Breast epithelium (tissue), 4 donors: ENCODE data around the gene KRTAP4-5. TPM values are rescaled to one million over a fixed set of nuclear protein-coding genes. Genes with fewer than 3 reads are reported as not detected.
"Not testable (repeated sequence)": the region's sequence is repeated elsewhere in the genome, so short reads cannot be mapped to it uniquely, and the experiment has no call there.

Experiments
- DNase-seq, 2 donors: peaks; one replicate each; pipeline ENCODE4 v3.0.0-alpha.2; 2019; ENCODE audit warnings: low spot score in 2 of 2
- H3K27ac ChIP-seq, 2 donors: fragments of 200-600 bp; sonication (generic) in 1 of 2; one replicate each; pipeline ENCODE4 v1.5.1; 2016 to 2019; ENCODE audit warnings: mild to moderate bottlenecking in 1 of 2
- H3K27me3 ChIP-seq, 2 donors: fragments of 200-600 bp; sonication (generic) in 1 of 2; one replicate each; pipeline versions ENCODE4 v1.5.1 to v1.6.0; 2017 to 2019; ENCODE audit warnings: control low read depth in 1 of 2, mild to moderate bottlenecking in 1 of 2
- H3K36me3 ChIP-seq: fragments of 200-600 bp; one replicate; pipeline ENCODE4 v1.5.1; 2019
- H3K4me1 ChIP-seq, 2 donors: fragments of 200-600 bp; sonication (generic); one replicate each; pipeline ENCODE4 v1.5.1; 2016 to 2019; ENCODE audit warnings: control low read depth in 1 of 2
- H3K4me3 ChIP-seq, 3 donors: fragments of 200-600 bp; sonication (generic); 1 replicate in 2 of 3; 2 replicates in 1 of 3; pipeline ENCODE4 v1.5.1; 2016 to 2019; ENCODE audit warnings: mild to moderate bottlenecking in 3 of 3, moderate library complexity in 2 of 3
- H3K9me3 ChIP-seq, 2 donors: fragments of 200-600 bp; sonication (generic) in 1 of 2; one replicate each; pipeline ENCODE4 v1.5.1; 2016 to 2019; ENCODE audit warnings: control low read depth in 1 of 2
- CTCF ChIP-seq, 3 donors: fragments of 450-650 bp; IDR thresholded peaks; one replicate each; pipeline ENCODE4 v1.5.1; 2016 to 2017; ENCODE audit warnings: antibody characterized with exemption in 3 of 3, mild to moderate bottlenecking in 3 of 3, moderate library complexity in 3 of 3
- POLR2A ChIP-seq: fragments of 450-650 bp; IDR thresholded peaks from one replicate; pipeline ENCODE4 v1.6.1; 2016; ENCODE audit warnings: antibody characterized with exemption, mild to moderate bottlenecking, moderate library complexity
- POLR2AphosphoS5 ChIP-seq, 3 donors: sonication (generic); formaldehyde crosslinking; IDR thresholded peaks; one replicate each; pipeline ENCODE4 v1.6.1; 2017; ENCODE audit warnings: antibody characterized with exemption in 3 of 3
- intact Hi-C: fragments of 100-400 bp; cut with DNase I; formaldehyde crosslinking; loops from one replicate; pipeline ENCODE4 v1.15.1; 2023; ENCODE audit warnings: low total_unique reads
- total RNA-seq, 3 donors: library from RNA; depleted of rRNA; stranded (reverse); fragments of >200 nt; gene quantifications; one replicate each; pipeline ENCODE4 v1.1.0, GENCODE V29; 2016

Gene KRTAP4-5
- total RNA-seq, 3 donors from 2014 or later = not detected

DNA sequence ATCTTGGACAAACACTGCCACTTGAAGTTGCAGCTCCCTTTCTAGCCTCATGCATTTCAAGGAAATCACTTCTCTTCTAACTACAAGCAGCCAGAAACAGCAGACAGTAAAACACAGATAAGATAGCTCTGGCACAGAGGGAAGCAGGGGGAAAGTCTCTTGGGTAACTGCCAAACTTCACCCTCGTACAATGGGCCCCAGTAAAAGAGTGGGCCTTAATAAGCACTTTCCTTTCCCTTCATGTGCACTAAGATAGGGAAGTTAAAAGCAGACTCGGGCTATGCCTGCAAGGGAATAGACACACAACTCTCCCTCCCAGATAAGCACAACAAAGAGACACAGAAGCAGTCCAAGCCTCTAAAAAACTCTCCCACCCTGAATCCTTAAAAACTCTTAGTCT is 4.2 kb upstream of the KRTAP4-5 start:
- no peak for DNase-seq
- intact Hi-C loops = no loop called here
- no peak for TF ChIP-seq POLR2A
- no peak for TF ChIP-seq CTCF (IDR thresholded peaks at IDR 0.05)
- no peak for TF ChIP-seq POLR2AphosphoS5 (IDR thresholded peaks at IDR 0.05)

DNA sequence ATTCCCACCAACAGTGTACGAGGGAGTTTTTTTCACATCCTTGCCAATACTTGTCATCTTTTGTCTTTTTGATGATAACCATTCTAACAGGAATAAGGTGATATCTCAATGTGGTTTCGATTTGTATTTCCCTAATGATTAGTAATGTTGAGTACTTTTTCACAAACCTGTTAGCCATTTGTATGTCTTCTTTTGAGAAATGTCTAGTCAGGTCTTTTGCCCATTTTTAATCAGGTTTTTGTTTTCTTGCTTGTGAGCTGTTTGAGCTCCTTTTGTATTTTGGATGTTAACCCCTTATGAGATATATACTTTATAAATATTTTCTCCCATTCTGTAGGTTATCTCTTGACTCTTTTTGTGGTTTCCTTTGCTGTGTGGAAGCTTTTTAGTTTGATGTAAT is 1.9 kb upstream of the KRTAP4-5 start:
- intact Hi-C loops = no loop called here
- TF ChIP-seq POLR2A (no peak), POLR2AphosphoS5 (IDR thresholded peaks at IDR 0.05) (no peak), CTCF (IDR thresholded peaks at IDR 0.05) (no peak)

More for the DNA sequence above, 4.2 kb upstream of the KRTAP4-5 start:
- Histone ChIP-seq H3K36me3 (no peaks in the 10 kb centered on the region), H3K27me3 (no peaks in the 10 kb centered on the region), H3K27ac (no peak overlapping the region), H3K9me3 (no peaks in the 10 kb centered on the region), H3K4me1 (no peaks in the 10 kb centered on the region), H3K4me3 (no peak overlapping the region)

GRCh38 chr17:41150026-41150425 is 401 bp upstream of the KRTAP4-5 start:
- Histone ChIP-seq H3K9me3 (no peaks in the 10 kb centered on the region), H3K36me3 (no peaks in the 10 kb centered on the region), H3K27me3 (no peaks in the 10 kb centered on the region), H3K27ac (no peak overlapping the region), H3K4me3 (no peak overlapping the region), H3K4me1 (no peaks in the 10 kb centered on the region)
- no peak for DNase-seq
- intact Hi-C loops = no loop called here
- TF ChIP-seq POLR2AphosphoS5 (IDR thresholded peaks at IDR 0.05) (no peak), POLR2A (no peak), CTCF (IDR thresholded peaks at IDR 0.05) (no peak)

More for the DNA sequence above, 1.9 kb upstream of the KRTAP4-5 start:
- no peaks in the 10 kb centered on the region for H3K4me1 ChIP-seq
- no peak overlapping the region for H3K4me3 ChIP-seq
- DNase-seq = no peak
- H3K9me3 ChIP-seq = no peaks in the 10 kb centered on the region
- no peaks in the 10 kb centered on the region for H3K36me3 ChIP-seq
- H3K27me3 ChIP-seq = no peaks in the 10 kb centered on the region
- H3K27ac ChIP-seq = no peak overlapping the region

DNA sequence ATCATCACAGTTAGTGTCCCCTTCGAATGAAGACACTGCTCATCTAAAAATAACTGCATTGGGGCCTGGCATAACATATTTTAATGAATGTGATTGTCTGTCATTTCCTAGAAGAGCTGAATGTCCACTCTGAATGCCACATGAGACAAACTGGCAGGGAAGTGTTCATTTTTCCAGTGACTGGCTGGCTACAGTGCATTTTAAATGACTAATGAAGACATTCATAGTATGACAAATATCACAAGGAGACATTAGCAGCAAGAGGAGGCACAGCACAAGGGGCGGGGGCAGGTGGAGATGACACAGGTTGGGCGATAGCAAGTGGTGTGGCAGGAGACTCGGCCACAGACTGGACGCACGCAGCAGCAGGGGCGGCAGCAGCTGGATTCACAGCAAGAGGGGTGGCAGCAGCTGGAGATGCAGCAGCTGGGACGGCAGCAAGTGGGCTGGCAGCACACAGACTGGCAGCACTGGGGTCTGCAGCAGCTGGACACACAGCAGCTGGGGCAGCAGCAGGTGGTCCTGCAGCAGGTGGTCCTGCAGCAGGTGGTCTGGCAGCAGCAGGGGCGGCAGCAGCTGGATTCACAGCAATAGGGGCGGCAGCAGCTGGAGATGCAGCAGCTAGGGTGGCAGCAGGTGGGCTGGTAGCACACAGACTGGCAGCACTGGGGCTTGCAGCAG is 514 bp downstream of the KRTAP4-5 start:
- H3K4me3 ChIP-seq, H3K9me3 ChIP-seq, H3K27me3 ChIP-seq, H3K4me1 ChIP-seq, H3K27ac ChIP-seq, H3K36me3 ChIP-seq, intact Hi-C loops, DNase-seq: not testable (repeated sequence)

DNA sequence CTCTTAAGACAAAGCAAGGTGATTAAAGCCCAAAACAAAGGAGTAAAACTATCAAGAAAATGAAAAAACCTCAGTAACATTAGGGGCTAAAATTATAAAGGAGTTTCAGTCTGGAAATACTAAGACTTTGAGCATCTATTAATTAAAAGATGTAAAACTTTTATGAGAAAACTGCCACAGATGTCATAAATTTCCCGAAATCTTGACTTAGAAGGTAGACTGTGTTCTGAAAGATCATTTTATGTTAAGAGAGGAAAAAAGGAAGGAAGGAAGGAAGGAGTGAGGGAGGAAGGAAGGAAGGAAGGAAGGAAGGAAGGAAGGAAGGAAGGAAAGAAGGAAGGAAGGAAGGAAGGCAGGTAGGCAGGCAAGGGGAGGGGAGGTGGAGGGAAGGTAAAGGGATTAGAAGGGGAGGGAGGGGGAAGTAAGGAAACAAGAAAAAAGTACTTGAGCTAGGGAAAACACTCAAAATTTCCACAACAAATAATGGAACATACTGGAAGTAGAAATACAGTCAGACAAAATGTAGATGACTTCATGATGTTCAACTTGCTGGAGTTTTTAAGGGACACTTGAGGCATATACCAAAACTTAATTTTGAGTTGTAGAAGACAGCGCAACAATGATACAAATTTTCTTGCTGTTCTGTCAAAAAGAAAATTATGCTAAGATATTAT is 2.0 kb downstream of the KRTAP4-5 start:
- intact Hi-C loops = no loop called here
- H3K9me3 ChIP-seq = peaks cover 8 to 11% of the 10 kb centered on the region in 2 donors
- H3K36me3 ChIP-seq = no peaks in the 10 kb centered on the region
- H3K27me3 ChIP-seq = no peaks in the 10 kb centered on the region
- TF ChIP-seq CTCF (IDR thresholded peaks at IDR 0.05) = no peak
- no peak for TF ChIP-seq POLR2A
- TF ChIP-seq POLR2AphosphoS5 (IDR thresholded peaks at IDR 0.05) = no peak
- H3K4me3 ChIP-seq = no peak overlapping the region
- no peak overlapping the region for H3K27ac ChIP-seq
- no peak for DNase-seq
- no peaks in the 10 kb centered on the region for H3K4me1 ChIP-seq
